Lower lobe of right lung (tissue), 2 donors: Measurements from ENCODE around the gene OR56A3. TPM values are rescaled to one million over a fixed set of nuclear protein-coding genes. Genes with fewer than 3 reads are reported as not detected.

Experiments used
- ATAC-seq, 2 donors: fragments of 200-7000 bp; cut with Tn5 transposase; one replicate each; pipeline ENCODE4 v1.9.1; 2020 to 2022; ENCODE audit warnings: mild to moderate bottlenecking in 2 of 2, moderate library complexity in 2 of 2
- DNase-seq: peaks from one replicate; pipeline ENCODE4 v3.0.0-alpha.2; 2020
- H3K27ac ChIP-seq: fragments of 200-600 bp; one replicate; pipeline ENCODE4 v1.8.0; 2022
- H3K27me3 ChIP-seq: fragments of 200-600 bp; one replicate; pipeline ENCODE4 v1.8.0; 2022; ENCODE audit warnings: low read depth
- H3K36me3 ChIP-seq: fragments of 200-600 bp; one replicate; pipeline ENCODE4 v1.8.0; 2022; ENCODE audit warnings: mild to moderate bottlenecking
- H3K4me1 ChIP-seq: fragments of 200-600 bp; one replicate; pipeline ENCODE4 v1.8.0; 2022
- H3K4me3 ChIP-seq: fragments of 200-600 bp; one replicate; pipeline ENCODE4 v1.8.0; 2022; ENCODE audit warnings: mild to moderate bottlenecking
- H3K9me3 ChIP-seq: fragments of 200-600 bp; one replicate; pipeline ENCODE4 v1.8.0; 2022
- intact Hi-C: fragments of 100-400 bp; cut with DNase I; formaldehyde crosslinking; loops from one replicate; pipeline ENCODE4 v1.11.0; 2022
- total RNA-seq: library from RNA; stranded (reverse); fragmentation: NEBNext Ultra II Directional; extraction: Animal tissue kit (Norgen Biotek cat#: 25700); gene quantifications from one replicate; pipeline ENCODE4 v1.2.1, GENCODE V29; 2021
- TF ChIP-seq, protein P1 (sequence below): fragments of 200-600 bp; IDR thresholded peaks from one replicate; pipeline ENCODE4 v1.8.0; 2022; ENCODE audit warnings: antibody characterized with exemption, mild to moderate bottlenecking
- donor health status: DM: no; HTN: yes; CAD: no; lungs with severe emphysema.

Gene OR56A3
- total RNA-seq, 1 donor from 2014 or later = not detected

DNA sequence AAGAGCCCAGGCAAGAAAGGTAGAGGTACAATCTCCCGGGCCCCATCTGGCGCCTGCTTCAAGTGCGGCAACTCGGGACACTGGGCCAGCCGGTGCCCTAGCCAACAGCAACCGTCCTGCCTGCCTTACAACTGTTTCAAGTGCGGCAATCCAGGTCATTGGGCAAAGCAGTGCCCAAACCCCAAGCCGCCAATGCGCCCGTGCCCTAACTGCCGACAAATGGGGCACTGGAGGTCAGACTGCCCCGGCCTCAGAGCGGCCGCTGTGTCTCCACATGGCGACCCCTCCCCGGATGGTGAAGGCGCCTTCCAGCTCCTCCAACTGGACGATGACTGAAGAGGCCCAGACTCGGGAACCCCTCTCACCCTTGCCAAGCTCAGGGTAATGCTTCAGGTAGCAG, 11.4 kb upstream of the OR56A3 start:
- ATAC-seq = no peak
- no peaks in the 10 kb centered on the region for H3K9me3 ChIP-seq
- intact Hi-C loops = no loop called here
- no peak overlapping the region for H3K27ac ChIP-seq
- H3K36me3 ChIP-seq = no peaks in the 10 kb centered on the region
- no peak overlapping the region for H3K4me3 ChIP-seq
- DNase-seq = no peak
- no peaks in the 10 kb centered on the region for H3K27me3 ChIP-seq
- no peaks in the 10 kb centered on the region for H3K4me1 ChIP-seq
- TF ChIP-seq, protein P1, sequence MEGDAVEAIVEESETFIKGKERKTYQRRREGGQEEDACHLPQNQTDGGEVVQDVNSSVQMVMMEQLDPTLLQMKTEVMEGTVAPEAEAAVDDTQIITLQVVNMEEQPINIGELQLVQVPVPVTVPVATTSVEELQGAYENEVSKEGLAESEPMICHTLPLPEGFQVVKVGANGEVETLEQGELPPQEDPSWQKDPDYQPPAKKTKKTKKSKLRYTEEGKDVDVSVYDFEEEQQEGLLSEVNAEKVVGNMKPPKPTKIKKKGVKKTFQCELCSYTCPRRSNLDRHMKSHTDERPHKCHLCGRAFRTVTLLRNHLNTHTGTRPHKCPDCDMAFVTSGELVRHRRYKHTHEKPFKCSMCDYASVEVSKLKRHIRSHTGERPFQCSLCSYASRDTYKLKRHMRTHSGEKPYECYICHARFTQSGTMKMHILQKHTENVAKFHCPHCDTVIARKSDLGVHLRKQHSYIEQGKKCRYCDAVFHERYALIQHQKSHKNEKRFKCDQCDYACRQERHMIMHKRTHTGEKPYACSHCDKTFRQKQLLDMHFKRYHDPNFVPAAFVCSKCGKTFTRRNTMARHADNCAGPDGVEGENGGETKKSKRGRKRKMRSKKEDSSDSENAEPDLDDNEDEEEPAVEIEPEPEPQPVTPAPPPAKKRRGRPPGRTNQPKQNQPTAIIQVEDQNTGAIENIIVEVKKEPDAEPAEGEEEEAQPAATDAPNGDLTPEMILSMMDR = no peak

DNA sequence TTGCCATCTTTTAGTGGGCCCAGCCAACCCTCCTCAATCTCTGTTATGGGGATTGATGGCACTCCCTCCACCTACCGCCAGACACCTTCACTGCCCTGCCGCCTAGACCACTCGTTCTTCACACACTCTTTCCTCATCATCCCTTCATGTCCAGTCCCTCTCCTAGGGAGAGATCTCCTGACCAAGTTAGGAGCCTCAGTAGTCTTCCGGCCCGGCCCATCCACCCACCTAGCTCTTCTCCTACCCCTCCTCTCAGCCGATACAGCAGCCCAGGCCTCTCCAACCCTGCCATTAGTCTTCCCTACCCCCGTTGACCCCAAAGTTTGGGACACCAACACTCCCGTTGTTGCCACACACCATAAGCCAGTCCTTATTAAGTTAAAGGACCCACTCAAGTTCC, 11.0 kb upstream of the OR56A3 start:
- no peak for ATAC-seq
- no peak for DNase-seq
- H3K27me3 ChIP-seq = no peaks in the 10 kb centered on the region
- intact Hi-C loops = no loop called here
- H3K9me3 ChIP-seq = no peaks in the 10 kb centered on the region
- H3K4me1 ChIP-seq = no peaks in the 10 kb centered on the region
- H3K36me3 ChIP-seq = no peaks in the 10 kb centered on the region
- no peak overlapping the region for H3K4me3 ChIP-seq
- TF ChIP-seq, protein P1 = no peak
- no peak overlapping the region for H3K27ac ChIP-seq

DNA sequence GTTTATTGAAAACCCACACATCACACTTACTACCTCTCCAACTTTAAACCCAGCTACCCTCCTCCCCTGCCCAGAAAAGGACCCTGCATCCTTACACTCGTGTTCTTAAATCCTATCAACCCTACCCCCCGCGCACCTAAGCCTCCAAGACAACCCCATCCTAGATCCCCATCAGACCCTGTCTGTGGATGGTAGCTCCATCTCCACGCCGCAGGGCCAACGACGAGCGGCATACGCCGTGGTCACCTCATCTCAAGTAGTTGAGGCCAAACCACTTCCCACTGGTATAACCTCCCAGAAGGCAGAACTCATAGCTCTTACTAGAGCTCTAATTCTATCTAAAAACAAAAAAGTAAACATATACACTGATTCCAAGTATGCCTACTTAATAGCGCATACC, 9.4 kb upstream of the OR56A3 start:
- intact Hi-C loops = no loop called here
- no peaks in the 10 kb centered on the region for H3K4me1 ChIP-seq
- H3K4me3 ChIP-seq = no peak overlapping the region
- no peaks in the 10 kb centered on the region for H3K36me3 ChIP-seq
- no peak overlapping the region for H3K27ac ChIP-seq
- TF ChIP-seq, protein P1 = no peak
- H3K27me3 ChIP-seq = no peaks in the 10 kb centered on the region
- ATAC-seq (no peak), DNase-seq (no peak)
- H3K9me3 ChIP-seq = no peaks in the 10 kb centered on the region

DNA sequence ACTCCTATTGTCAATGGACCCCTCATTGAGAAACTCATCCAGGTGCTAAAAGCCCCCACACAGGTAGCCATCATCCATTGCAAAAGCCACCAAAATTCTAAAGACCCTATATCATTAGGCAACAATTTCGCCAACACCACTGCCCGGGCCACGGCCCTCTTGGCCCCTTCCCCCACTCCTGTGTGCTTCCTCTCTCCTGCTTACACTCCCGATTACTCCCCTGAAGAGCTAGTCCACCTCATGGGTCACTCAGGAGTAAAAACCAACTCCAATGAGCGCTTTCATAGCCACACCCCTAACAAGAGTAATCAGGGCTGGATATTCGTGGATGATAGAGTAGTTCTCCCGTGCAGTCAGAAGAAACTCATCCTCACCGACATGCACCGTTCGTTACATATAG, 8.9 kb upstream of the OR56A3 start:
- H3K36me3 ChIP-seq = no peaks in the 10 kb centered on the region
- no peak overlapping the region for H3K4me3 ChIP-seq
- no peaks in the 10 kb centered on the region for H3K9me3 ChIP-seq
- ATAC-seq (no peak), DNase-seq (no peak)
- H3K27me3 ChIP-seq = no peaks in the 10 kb centered on the region
- no peaks in the 10 kb centered on the region for H3K4me1 ChIP-seq
- intact Hi-C loops = no loop called here
- no peak overlapping the region for H3K27ac ChIP-seq
- TF ChIP-seq, protein P1 = no peak

DNA sequence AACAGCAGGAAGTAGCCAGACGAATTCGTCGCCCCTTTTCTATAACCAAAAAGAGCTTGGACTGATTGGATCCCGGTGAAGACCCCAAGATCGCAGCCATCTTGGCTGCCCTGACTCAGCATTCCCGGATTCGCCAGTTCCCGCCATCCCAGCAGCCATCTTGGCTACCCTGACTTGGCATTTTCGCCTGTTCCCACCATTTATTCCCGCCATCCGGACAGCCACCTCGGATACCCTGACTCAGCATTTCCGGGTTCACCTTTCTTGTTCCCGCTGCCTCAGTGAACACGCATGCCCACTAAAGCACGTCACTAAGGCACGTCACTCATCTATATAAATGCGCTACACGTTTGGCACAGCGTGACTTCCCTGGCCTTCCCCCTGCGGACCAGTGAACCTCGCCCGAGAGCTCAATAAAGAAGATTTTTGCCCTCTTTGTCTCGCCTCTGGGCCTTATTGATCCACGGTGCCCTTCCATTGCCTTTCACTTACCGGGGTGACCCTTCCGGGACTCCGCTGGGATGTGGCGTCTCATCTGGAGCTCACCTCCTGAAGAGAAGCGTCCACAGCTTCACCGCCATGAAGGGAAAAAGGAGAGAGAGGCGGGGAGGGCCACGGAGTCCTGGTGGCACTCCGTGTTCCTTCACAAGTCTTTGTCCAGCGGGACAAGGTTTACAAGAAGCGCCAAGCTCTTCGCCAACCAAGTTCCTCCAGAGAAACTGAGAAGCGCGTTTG, 4.0 kb upstream of the OR56A3 start:
- Histone ChIP-seq H3K36me3 (no peaks in the 10 kb centered on the region), H3K27ac (no peak overlapping the region), H3K4me3 (no peak overlapping the region), H3K4me1 (no peaks in the 10 kb centered on the region), H3K9me3 (no peaks in the 10 kb centered on the region), H3K27me3 (no peaks in the 10 kb centered on the region)
- intact Hi-C loops = no loop called here
- ATAC-seq = no peak
- TF ChIP-seq, protein P1 = no peak
- DNase-seq = no peak
